Fibroblast of the aortic adventitia (primary cell): ENCODE results near the gene ZHX3. TPM values are rescaled to one million over a fixed set of nuclear protein-coding genes. Genes with fewer than 3 reads are reported as not detected.

Experiments
- DNase-seq: peaks from one replicate; pipeline ENCODE4 v3.0.0-alpha.2; 2010; ENCODE audit warnings: low read depth
- H3K4me3 ChIP-seq: 2 replicates; pipeline ENCODE4 v1.5.1; 2011; ENCODE audit warnings: low read depth, mild to moderate bottlenecking, control low read depth, low read length, moderate library complexity
- CTCF ChIP-seq: IDR thresholded peaks from 2 replicates; pipeline ENCODE4 v1.5.1; 2011; ENCODE audit warnings: mild to moderate bottlenecking, low read length, control low read depth, inconsistent platforms; ENCODE audit not compliant: insufficient read depth
- total RNA-seq: library from RNA; depleted of rRNA; stranded (reverse); fragments of >200 nt; gene quantifications from 2 replicates; pipeline ENCODE4 v1.2.3, GENCODE V29; 2012; ENCODE audit warnings: low replicate concordance

ZHX3 gene
- total RNA-seq, 1 donor, result 47.2 TPM

GRCh38 chr20:41158082-41158625 lies 159.4 kb downstream of the ZHX3 start:
- TF ChIP-seq CTCF, result no peak
- DNase-seq, result no peak

GRCh38 chr20:41155261-41155660 lies 162.3 kb downstream of the ZHX3 start:
- H3K4me3 ChIP-seq, result no peak overlapping the region
- no peak for TF ChIP-seq CTCF
- peak; percentile 42 for DNase-seq

More at GRCh38 chr20:41158082-41158625, 159.4 kb downstream of the ZHX3 start:
- H3K4me3 ChIP-seq, result no peak overlapping the region

- peak; percentile 34 for TF ChIP-seq CTCF
- peak; percentile 37 for DNase-seq
- no peak overlapping the region for H3K4me3 ChIP-seq
Observed at GRCh38 chr20:41154436-41155176, 162.9 kb downstream of the ZHX3 start.

GRCh38 chr20:41152108-41152757 lies 165.3 kb downstream of the ZHX3 start:
- H3K4me3 ChIP-seq, result no peak overlapping the region
- no peak for TF ChIP-seq CTCF
- no peak for DNase-seq

- no peak for DNase-seq
- TF ChIP-seq CTCF, result no peak
- H3K4me3 ChIP-seq, result no peak overlapping the region
Observed at GRCh38 chr20:41151134-41151869, 166.2 kb downstream of the ZHX3 start.

GRCh38 chr20:41150664-41151063 lies 166.9 kb downstream of the ZHX3 start:
- no peak overlapping the region for H3K4me3 ChIP-seq
- no peak for TF ChIP-seq CTCF
- DNase-seq, result no peak
